Neuronal stem cell (in vitro differentiated cells): ENCODE measurements around the gene CCR1.
A peak's percentile ranks its signal among the peaks of the same experiment; 100 is the strongest.

ENCODE experiments used
- DNase-seq: peaks from one replicate; pipeline ENCODE4 v3.0.0-alpha.2; 2013; ENCODE audit warnings: low spot score
- H2AFZ ChIP-seq: one replicate; pipeline ENCODE4 v1.6.1; 2013; ENCODE audit warnings: mild to moderate bottlenecking, low read length, inconsistent platforms
- H2AK5ac ChIP-seq: 2 replicates; pipeline ENCODE4 v1.6.1; 2013; ENCODE audit warnings: low read depth, mild to moderate bottlenecking, inconsistent platforms, low read length, moderate library complexity, mixed read lengths
- H2BK120ac ChIP-seq: 2 replicates; pipeline ENCODE4 v1.6.1; 2013; ENCODE audit warnings: low read depth, mild to moderate bottlenecking, inconsistent platforms, low read length, moderate library complexity, mixed read lengths
- H2BK12ac ChIP-seq: one replicate; pipeline ENCODE4 v1.6.1; 2013; ENCODE audit warnings: low read length, inconsistent platforms
- H2BK15ac ChIP-seq: 2 replicates; pipeline ENCODE4 v1.6.1; 2013; ENCODE audit warnings: mild to moderate bottlenecking, low read length, inconsistent platforms, mixed read lengths
- H2BK5ac ChIP-seq: one replicate; pipeline ENCODE4 v1.6.1; 2013; ENCODE audit warnings: inconsistent platforms, mild to moderate bottlenecking, low read length, moderate library complexity
- H3K14ac ChIP-seq: one replicate; pipeline ENCODE4 v1.6.1; 2013; ENCODE audit warnings: low read length, inconsistent platforms
- H3K18ac ChIP-seq: 2 replicates; pipeline ENCODE4 v1.6.1; 2013; ENCODE audit warnings: low read length, inconsistent platforms
- H3K23ac ChIP-seq: 2 replicates; pipeline ENCODE4 v1.6.1; 2013; ENCODE audit warnings: low read depth, mild to moderate bottlenecking, mixed read lengths, low read length, inconsistent platforms; ENCODE audit not compliant: poor library complexity
- H3K27ac ChIP-seq: replicated peaks from 3 replicates; pipeline ENCODE4 v1.5.1; 2013; ENCODE audit warnings: low read length, inconsistent platforms
- H3K27me3 ChIP-seq, 3 experiments: 2 replicates each; pipeline ENCODE4 v1.6.1; 2013; ENCODE audit warnings: low read length in 3 of 3, mild to moderate bottlenecking in 2 of 3, inconsistent platforms in 1 of 3, low read depth in 1 of 3, mixed read lengths in 1 of 3, moderate library complexity in 1 of 3; ENCODE audit not compliant: control insufficient read depth in 3 of 3, insufficient read depth in 3 of 3
- H3K36me3 ChIP-seq, 2 donors: replicated peaks in 1 of 2; 2 replicates each; pipeline ENCODE4 v1.6.1; 2013; ENCODE audit warnings: low read length in 2 of 2; ENCODE audit not compliant: control insufficient read depth in 2 of 2, insufficient read depth in 2 of 2
- H3K4ac ChIP-seq: 2 replicates; pipeline ENCODE4 v1.6.1; 2013; ENCODE audit warnings: inconsistent platforms, mild to moderate bottlenecking, low read length, moderate library complexity
- H3K4me1 ChIP-seq, 2 donors: 1 replicate in 1 of 2; 2 replicates in 1 of 2; pipeline ENCODE4 v1.6.1; 2013; ENCODE audit warnings: low read length in 2 of 2, low read depth in 1 of 2; ENCODE audit not compliant: control insufficient read depth in 2 of 2, insufficient read depth in 1 of 2
- H3K4me2 ChIP-seq: one replicate; pipeline ENCODE4 v1.6.1; 2013; ENCODE audit warnings: mild to moderate bottlenecking, low read length, inconsistent platforms; ENCODE audit not compliant: insufficient read depth, poor library complexity, severe bottlenecking
- H3K4me3 ChIP-seq, 2 donors: 2 replicates each; pipeline ENCODE4 v1.5.1; 2013; ENCODE audit warnings: low read length in 2 of 2, mild to moderate bottlenecking in 2 of 2, inconsistent platforms in 1 of 2, moderate library complexity in 1 of 2
- H3K79me1 ChIP-seq: one replicate; pipeline ENCODE4 v1.6.1; 2013; ENCODE audit warnings: low read depth, mild to moderate bottlenecking, inconsistent platforms, low read length, moderate library complexity
- H3K9ac ChIP-seq: one replicate; pipeline ENCODE4 v1.6.1; 2013; ENCODE audit warnings: mild to moderate bottlenecking, low read depth, low read length, inconsistent platforms; ENCODE audit not compliant: poor library complexity
- H3K9me3 ChIP-seq, 2 donors: replicated peaks in 1 of 2; 2 replicates each; pipeline versions ENCODE3 to v1.6.1; 2013; ENCODE audit warnings: low read length in 2 of 2, mild to moderate bottlenecking in 2 of 2, inconsistent platforms in 1 of 2, low read depth in 1 of 2, mixed read lengths in 1 of 2, moderate library complexity in 1 of 2; ENCODE audit not compliant: control insufficient read depth in 2 of 2, insufficient read depth in 1 of 2
- H4K8ac ChIP-seq: one replicate; pipeline ENCODE4 v1.6.1; 2013; ENCODE audit warnings: low read depth, mild to moderate bottlenecking, inconsistent platforms, low read length, moderate library complexity
- H4K91ac ChIP-seq: one replicate; pipeline ENCODE4 v1.6.1; 2013; ENCODE audit warnings: low read length, low read depth, mild to moderate bottlenecking, inconsistent platforms; ENCODE audit not compliant: poor library complexity
- WGBS, 2 donors: extraction: QIAGEN DNeasy Blood & Tissue Kit; methylation state at CpG; one replicate each; pipeline ENCODE4 v1.1.7; 2013; ENCODE audit warnings: missing lambda C conversion rate in 2 of 2, mixed read lengths in 1 of 2; ENCODE audit not compliant: insufficient read length in 2 of 2, insufficient replicate concordance in 1 of 2; ENCODE audit errors: extremely low coverage in 2 of 2; 5-methylcytosine and 5-hydroxymethylcytosine counted together

CCR1 gene

GRCh38 chr3:46183330-46183729 is 24.8 kb downstream of the CCR1 start:
- no CpG with 5 or more reads among the region's 5 CpGs for WGBS, 2 donors
- Histone ChIP-seq H4K91ac (no peak overlapping the region), H3K36me3 (no peaks in the 10 kb centered on the region), H4K8ac (no peak overlapping the region), H2BK15ac (no peak overlapping the region), H2BK120ac (no peak overlapping the region), H3K14ac (no peak overlapping the region), H3K9ac (no peak overlapping the region), H2AFZ (no peak overlapping the region), H3K4me2 (no peak overlapping the region), H3K23ac (no peak overlapping the region), H3K79me1 (no peaks in the 10 kb centered on the region), H3K27me3 (no peaks in the 10 kb centered on the region), H3K4me1 (no peaks in the 10 kb centered on the region), H3K9me3 (peaks cover 0 to 5% of the 10 kb centered on the region in 2 donors), H2BK12ac (no peak overlapping the region), H2AK5ac (peak overlapping the region; percentile 52), H3K27ac (no peak overlapping the region), H3K18ac (no peak overlapping the region), H3K4ac (no peak overlapping the region), H2BK5ac (peak overlapping the region; percentile 75), H3K4me3 (peak overlapping the region in 1 of 2 donors; percentile 18)
- DNase-seq, result no peak

GRCh38 chr3:46168583-46169345 is 39.3 kb downstream of the CCR1 start:
- no peak overlapping the region for H3K27ac ChIP-seq

GRCh38 chr3:46163556-46164041 is 44.5 kb downstream of the CCR1 start:
- no peaks in the 10 kb centered on the region for H3K36me3 ChIP-seq
- WGBS, 2 donors, result no CpG with 5 or more reads among the region's 3 CpGs
- H3K4ac ChIP-seq, result no peak overlapping the region
- no peak overlapping the region for H3K9ac ChIP-seq
- H2AK5ac ChIP-seq, result no peak overlapping the region
- H3K4me2 ChIP-seq, result no peak overlapping the region
- no peaks in the 10 kb centered on the region for H3K79me1 ChIP-seq
- no peak overlapping the region for H3K14ac ChIP-seq
- H4K91ac ChIP-seq, result no peak overlapping the region
- H3K23ac ChIP-seq, result no peak overlapping the region
- H2BK12ac ChIP-seq, result no peak overlapping the region
- no peak overlapping the region for H2BK5ac ChIP-seq
- no peak overlapping the region for H3K4me3 ChIP-seq
- H3K27ac ChIP-seq, result no peak overlapping the region
- no peak overlapping the region for H2BK15ac ChIP-seq
- no peaks in the 10 kb centered on the region for H3K9me3 ChIP-seq
- no peaks in the 10 kb centered on the region for H3K4me1 ChIP-seq
- no peak overlapping the region for H4K8ac ChIP-seq
- H3K18ac ChIP-seq, result no peak overlapping the region
- H2AFZ ChIP-seq, result no peak overlapping the region
- H3K27me3 ChIP-seq, result no peaks in the 10 kb centered on the region
- no peak for DNase-seq
- H2BK120ac ChIP-seq, result no peak overlapping the region

More at GRCh38 chr3:46168583-46169345, 39.3 kb downstream of the CCR1 start:
- H4K91ac ChIP-seq, result no peak overlapping the region
- H3K9ac ChIP-seq, result no peak overlapping the region
- H3K36me3 ChIP-seq, result no peaks in the 10 kb centered on the region
- no peak overlapping the region for H2BK120ac ChIP-seq
- H2BK5ac ChIP-seq, result no peak overlapping the region
- H3K4me2 ChIP-seq, result no peak overlapping the region
- DNase-seq, result no peak
- WGBS, 2 donors, result no CpG with 5 or more reads among the region's 2 CpGs
- H3K9me3 ChIP-seq, result no peaks in the 10 kb centered on the region
- H2BK12ac ChIP-seq, result no peak overlapping the region
- H3K23ac ChIP-seq, result no peak overlapping the region
- H4K8ac ChIP-seq, result no peak overlapping the region
- H3K4me3 ChIP-seq, result no peak overlapping the region
- no peak overlapping the region for H3K18ac ChIP-seq
- H2BK15ac ChIP-seq, result no peak overlapping the region
- H2AK5ac ChIP-seq, result no peak overlapping the region
- no peaks in the 10 kb centered on the region for H3K4me1 ChIP-seq
- H3K27me3 ChIP-seq, result no peaks in the 10 kb centered on the region
- H2AFZ ChIP-seq, result no peak overlapping the region
- H3K4ac ChIP-seq, result no peak overlapping the region
- H3K14ac ChIP-seq, result no peak overlapping the region
- H3K79me1 ChIP-seq, result no peaks in the 10 kb centered on the region

- Histone ChIP-seq H3K36me3 (no peaks in the 10 kb centered on the region), H2AFZ (no peak overlapping the region), H3K27ac (no peak overlapping the region), H3K4ac (no peak overlapping the region), H2BK15ac (no peak overlapping the region), H3K4me2 (no peak overlapping the region), H3K27me3 (no peaks in the 10 kb centered on the region), H3K79me1 (no peaks in the 10 kb centered on the region), H3K9ac (no peak overlapping the region), H3K14ac (no peak overlapping the region), H3K4me1 (no peaks in the 10 kb centered on the region), H3K9me3 (no peaks in the 10 kb centered on the region), H2BK12ac (no peak overlapping the region), H2BK120ac (no peak overlapping the region), H3K18ac (no peak overlapping the region), H2AK5ac (no peak overlapping the region), H3K23ac (no peak overlapping the region), H3K4me3 (no peak overlapping the region), H2BK5ac (no peak overlapping the region), H4K91ac (no peak overlapping the region), H4K8ac (no peak overlapping the region)
- no peak for DNase-seq
- WGBS, 2 donors, result no CpG with 5 or more reads among the region's 4 CpGs
These were observed 45.0 kb downstream of the CCR1 start for GRCh38 chr3:46162975-46163555.
